Thyroid gland (tissue), 4 donors: ENCODE data around the gene BCKDK.

ENCODE experiments used
- CTCF ChIP-seq, 6 experiments: fragments of 200-600 bp in 3 of 6; fragments of 450-650 bp in 3 of 6; sonication (generic) in 3 of 6; IDR thresholded peaks; one replicate each; pipeline ENCODE4 v1.5.1; 2016 to 2019; ENCODE audit warnings: antibody characterized with exemption in 6 of 6, mild to moderate bottlenecking in 2 of 6, inconsistent platforms in 1 of 6, moderate library complexity in 1 of 6
- POLR2A ChIP-seq, 2 donors: fragments of 450-650 bp; IDR thresholded peaks; one replicate each; pipeline ENCODE4 v1.6.1; 2017; ENCODE audit warnings: antibody characterized with exemption in 2 of 2, mild to moderate bottlenecking in 2 of 2, moderate library complexity in 1 of 2

- TF ChIP-seq CTCF (IDR thresholded peaks at IDR 0.05) (no peak), POLR2A (IDR thresholded peaks at IDR 0.05) (no peak)
Measured at GRCh38 chr16:31125844-31126243, 17.7 kb downstream of the BCKDK start.
